Stimulated activated naive B cell treated with anti-CD40 and anti-IgM and Interleukin-4, amounts not matched to agents 10 μg/mL and 1 μg/mL and 100 μg/mL, for 72 hours (primary cell): Measurements from ENCODE around the gene PTDSS2.

Experiments used
- ATAC-seq, 2 donors: fragments of 150-1000 bp; cut with Tn5 transposase; replicated peaks; 2 replicates each; pipeline ENCODE4 v1.10.0; 2021; ENCODE audit warnings: moderate library complexity in 1 of 2
- DNase-seq: peaks from one replicate; pipeline ENCODE4 v3.0.0; 2021
- H3K27ac Mint-ChIP-seq: one replicate; pipeline ENCODE4 v1.8.0; 2022; ENCODE audit warnings: mild to moderate bottlenecking, mixed read lengths
- H3K27me3 Mint-ChIP-seq, 2 donors: one replicate each; pipeline ENCODE4 v1.8.0; 2022; ENCODE audit warnings: mixed read lengths in 2 of 2
- H3K36me3 Mint-ChIP-seq, 2 donors: one replicate each; pipeline ENCODE4 v1.8.0; 2022; ENCODE audit warnings: mixed read lengths in 2 of 2, mild to moderate bottlenecking in 1 of 2
- H3K4me1 Mint-ChIP-seq, 2 donors: one replicate each; pipeline ENCODE4 v1.8.0; 2022; ENCODE audit warnings: mixed read lengths in 2 of 2, mild to moderate bottlenecking in 1 of 2
- H3K4me3 Mint-ChIP-seq, 2 donors: one replicate each; pipeline ENCODE4 v1.8.0; 2022; ENCODE audit warnings: mild to moderate bottlenecking in 2 of 2, mixed read lengths in 2 of 2, moderate library complexity in 1 of 2
- H3K9me3 Mint-ChIP-seq, 2 donors: one replicate each; pipeline ENCODE4 v1.8.0; 2022; ENCODE audit warnings: mixed read lengths in 2 of 2, mild to moderate bottlenecking in 1 of 2

Gene PTDSS2

GRCh38 chr11:488579-488978, 38.5 kb downstream of the PTDSS2 start:
- peaks cover 27% of the 10 kb centered on the region in 2 donors for H3K36me3 Mint-ChIP-seq
- H3K27me3 Mint-ChIP-seq = no peaks in the 10 kb centered on the region
- DNase-seq (no peak), ATAC-seq (no peak)
- H3K4me3 Mint-ChIP-seq = no peak overlapping the region
- H3K9me3 Mint-ChIP-seq = no peaks in the 10 kb centered on the region
- H3K27ac Mint-ChIP-seq = no peak overlapping the region
- no peaks in the 10 kb centered on the region for H3K4me1 Mint-ChIP-seq

GRCh38 chr11:488992-489391, 38.9 kb downstream of the PTDSS2 start:
- Mint-ChIP-seq H3K27ac (no peak overlapping the region), H3K27me3 (no peaks in the 10 kb centered on the region), H3K36me3 (peaks cover 27% of the 10 kb centered on the region in 2 donors), H3K4me1 (no peaks in the 10 kb centered on the region), H3K4me3 (no peak overlapping the region), H3K9me3 (no peaks in the 10 kb centered on the region)
- no peak for ATAC-seq
- no peak for DNase-seq

GRCh38 chr11:489610-490185, 39.6 kb downstream of the PTDSS2 start:
- no peak overlapping the region for H3K27ac Mint-ChIP-seq
- H3K27me3 Mint-ChIP-seq = no peaks in the 10 kb centered on the region
- ATAC-seq = no peak
- H3K36me3 Mint-ChIP-seq = peaks cover 25 to 30% of the 10 kb centered on the region in 2 donors
- H3K4me3 Mint-ChIP-seq = no peak overlapping the region
- DNase-seq = no peak
- no peaks in the 10 kb centered on the region for H3K9me3 Mint-ChIP-seq
- no peaks in the 10 kb centered on the region for H3K4me1 Mint-ChIP-seq

- no peaks in the 10 kb centered on the region for H3K9me3 Mint-ChIP-seq
- no peaks in the 10 kb centered on the region for H3K27me3 Mint-ChIP-seq
- no peak overlapping the region for H3K4me3 Mint-ChIP-seq
- peaks cover 31 to 36% of the 10 kb centered on the region in 2 donors for H3K36me3 Mint-ChIP-seq
- no peak for DNase-seq
- H3K27ac Mint-ChIP-seq = no peak overlapping the region
- ATAC-seq = no peak
- H3K4me1 Mint-ChIP-seq = no peaks in the 10 kb centered on the region
These were observed 40.3 kb downstream of the PTDSS2 start for GRCh38 chr11:490186-490929.

GRCh38 chr11:490930-491260, 40.8 kb downstream of the PTDSS2 start:
- no peak for ATAC-seq
- H3K36me3 Mint-ChIP-seq = peaks cover 32 to 39% of the 10 kb centered on the region in 2 donors
- no peaks in the 10 kb centered on the region for H3K27me3 Mint-ChIP-seq
- H3K27ac Mint-ChIP-seq = no peak overlapping the region
- H3K9me3 Mint-ChIP-seq = no peaks in the 10 kb centered on the region
- no peak overlapping the region for H3K4me3 Mint-ChIP-seq
- no peaks in the 10 kb centered on the region for H3K4me1 Mint-ChIP-seq
- DNase-seq = no peak

GRCh38 chr11:491358-491757, 41.3 kb downstream of the PTDSS2 start:
- Mint-ChIP-seq H3K4me1 (no peaks in the 10 kb centered on the region), H3K9me3 (no peaks in the 10 kb centered on the region), H3K36me3 (peaks cover 34 to 43% of the 10 kb centered on the region in 2 donors), H3K27ac (no peak overlapping the region), H3K27me3 (no peaks in the 10 kb centered on the region), H3K4me3 (no peak overlapping the region)
- ATAC-seq (no peak), DNase-seq (no peak)

GRCh38 chr11:492427-493226, 42.5 kb downstream of the PTDSS2 start:
- Mint-ChIP-seq H3K27ac (peak overlapping the region; percentile 42), H3K4me1 (peaks cover 4 to 7% of the 10 kb centered on the region in 2 donors), H3K27me3 (no peaks in the 10 kb centered on the region), H3K4me3 (no peak overlapping the region), H3K36me3 (peaks cover 45 to 56% of the 10 kb centered on the region in 2 donors), H3K9me3 (no peaks in the 10 kb centered on the region)
- peak in 1 of 2 donors; percentile 16 for ATAC-seq
- DNase-seq = no peak

GRCh38 chr11:494761-495536, 44.9 kb downstream of the PTDSS2 start:
- peaks cover 4 to 10% of the 10 kb centered on the region in 2 donors for H3K4me1 Mint-ChIP-seq
- H3K36me3 Mint-ChIP-seq = peaks cover 57 to 66% of the 10 kb centered on the region in 2 donors
- DNase-seq = no peak
- no peaks in the 10 kb centered on the region for H3K9me3 Mint-ChIP-seq
- no peaks in the 10 kb centered on the region for H3K27me3 Mint-ChIP-seq
- no peak for ATAC-seq
- H3K4me3 Mint-ChIP-seq = no peak overlapping the region
- peak overlapping the region; percentile 87 for H3K27ac Mint-ChIP-seq

GRCh38 chr11:495537-495931, 45.5 kb downstream of the PTDSS2 start:
- peaks cover 62 to 69% of the 10 kb centered on the region in 2 donors for H3K36me3 Mint-ChIP-seq
- no peaks in the 10 kb centered on the region for H3K9me3 Mint-ChIP-seq
- no peaks in the 10 kb centered on the region for H3K27me3 Mint-ChIP-seq
- DNase-seq (no peak), ATAC-seq (no peak)
- H3K4me1 Mint-ChIP-seq = peaks cover 4 to 13% of the 10 kb centered on the region in 2 donors
- no peak overlapping the region for H3K27ac Mint-ChIP-seq
- H3K4me3 Mint-ChIP-seq = no peak overlapping the region

GRCh38 chr11:496834-497564, 46.9 kb downstream of the PTDSS2 start:
- no peak for ATAC-seq
- Mint-ChIP-seq H3K27me3 (no peaks in the 10 kb centered on the region), H3K4me1 (peaks cover 13 to 22% of the 10 kb centered on the region in 2 donors), H3K4me3 (no peak overlapping the region), H3K9me3 (no peaks in the 10 kb centered on the region), H3K36me3 (peaks cover 66 to 73% of the 10 kb centered on the region in 2 donors), H3K27ac (no peak overlapping the region)
- no peak for DNase-seq

GRCh38 chr11:497565-498296, 47.7 kb downstream of the PTDSS2 start:
- DNase-seq (no peak), ATAC-seq (no peak)
- H3K4me3 Mint-ChIP-seq = no peak overlapping the region
- no peaks in the 10 kb centered on the region for H3K9me3 Mint-ChIP-seq
- H3K27me3 Mint-ChIP-seq = no peaks in the 10 kb centered on the region
- H3K4me1 Mint-ChIP-seq = peaks cover 15 to 28% of the 10 kb centered on the region in 2 donors
- H3K36me3 Mint-ChIP-seq = peaks cover 59 to 70% of the 10 kb centered on the region in 2 donors
- H3K27ac Mint-ChIP-seq = peak overlapping the region; percentile 79

GRCh38 chr11:498297-499181, 48.5 kb downstream of the PTDSS2 start:
- Mint-ChIP-seq H3K9me3 (no peaks in the 10 kb centered on the region), H3K27me3 (no peaks in the 10 kb centered on the region), H3K4me1 (peaks cover 19 to 36% of the 10 kb centered on the region in 2 donors), H3K4me3 (no peak overlapping the region), H3K27ac (peak overlapping the region; percentile 81), H3K36me3 (peaks cover 59 to 66% of the 10 kb centered on the region in 2 donors)
- DNase-seq (no peak), ATAC-seq (no peak)
